Keratinocyte (primary cell): ENCODE measurements around the gene ALLC. TPM values are rescaled to one million over a fixed set of nuclear protein-coding genes. Genes with fewer than 3 reads are reported as not detected.

Experiments used
- DNase-seq: peaks from one replicate; pipeline ENCODE4 v3.0.0-alpha.2; 2011; ENCODE audit warnings: low read depth, missing footprints, low spot score
- FAIRE-seq: peaks from 2 replicates; lab custom pipeline; 2011; peaks lifted over from hg19 to GRCh38; lab: Jason Lieb, UNC
- H2AFZ ChIP-seq: 2 replicates; pipeline ENCODE4 v1.6.0; 2012; ENCODE audit warnings: low read length, control low read depth, inconsistent platforms; ENCODE audit not compliant: control insufficient read depth
- H3K27ac ChIP-seq: 2 replicates; pipeline ENCODE4 v1.5.1; 2011; ENCODE audit warnings: low read length; ENCODE audit not compliant: control insufficient read depth, insufficient read depth
- H3K27me3 ChIP-seq: 3 replicates; pipeline ENCODE4 v1.6.0; 2011; ENCODE audit warnings: low read length; ENCODE audit not compliant: control insufficient read depth, insufficient read depth; ENCODE audit errors: extremely low read depth
- H3K36me3 ChIP-seq, 2 experiments: 2 replicates in 1 of 2; 3 replicates in 1 of 2; pipeline ENCODE4 v1.5.1; 2011; ENCODE audit warnings: low read length in 2 of 2, mild to moderate bottlenecking in 1 of 2; ENCODE audit not compliant: control insufficient read depth in 2 of 2, insufficient read depth in 2 of 2; ENCODE audit errors: extremely low read depth in 1 of 2
- H3K4me1 ChIP-seq: 3 replicates; pipeline ENCODE4 v1.5.1; 2011; ENCODE audit warnings: low read length; ENCODE audit not compliant: control insufficient read depth, insufficient read depth; ENCODE audit errors: extremely low read depth
- H3K4me2 ChIP-seq: 3 replicates; pipeline ENCODE4 v1.6.0; 2011; ENCODE audit warnings: low read depth, low read length; ENCODE audit not compliant: control insufficient read depth, insufficient read depth; ENCODE audit errors: extremely low read depth
- H3K4me3 ChIP-seq, 3 experiments: fragments of 200-600 bp in 1 of 3; sonication (generic) in 1 of 3; 2 replicates in 2 of 3; 3 replicates in 1 of 3; pipeline ENCODE4 v1.5.1; 2011 to 2016; ENCODE audit warnings: low read length in 3 of 3, mild to moderate bottlenecking in 3 of 3, control low read depth in 2 of 3, inconsistent platforms in 1 of 3, low read depth in 1 of 3, mixed read lengths in 1 of 3, mixed run types in 1 of 3, moderate library complexity in 1 of 3; ENCODE audit not compliant: control insufficient read depth in 2 of 3, insufficient read depth in 2 of 3; ENCODE audit errors: extremely low read depth in 1 of 3
- H3K79me2 ChIP-seq: 2 replicates; pipeline ENCODE4 v1.6.0; 2012; ENCODE audit warnings: low read length; ENCODE audit not compliant: control insufficient read depth, insufficient read depth
- H3K9ac ChIP-seq: 3 replicates; pipeline ENCODE4 v1.6.0; 2011; ENCODE audit warnings: low read length; ENCODE audit not compliant: control insufficient read depth, insufficient read depth; ENCODE audit errors: extremely low read depth
- H3K9me1 ChIP-seq: 3 replicates; pipeline ENCODE4 v1.6.0; 2011; ENCODE audit warnings: low read length; ENCODE audit not compliant: control insufficient read depth, insufficient read depth; ENCODE audit errors: extremely low read depth
- H3K9me3 ChIP-seq: 2 replicates; pipeline ENCODE4 v1.5.1; 2012; ENCODE audit warnings: low read depth, low read length; ENCODE audit not compliant: control insufficient read depth
- H4K20me1 ChIP-seq: 3 replicates; pipeline ENCODE4 v1.6.0; 2011; ENCODE audit warnings: low read length; ENCODE audit not compliant: control insufficient read depth, insufficient read depth; ENCODE audit errors: extremely low read depth
- EZH2 ChIP-seq: IDR thresholded peaks from one replicate; pipeline ENCODE4 v1.6.1; 2012; ENCODE audit warnings: inconsistent platforms, mild to moderate bottlenecking, low read length, moderate library complexity
- dilution Hi-C: fragments of 300-500 bp; cut with MboI; formaldehyde crosslinking; loops from one replicate; pipeline ENCODE4 v1.7.0; 2020; ENCODE audit warnings: low sequenced_read_pairs; ENCODE audit not compliant: extremely low pct_ligation_motif_present
- polyA plus RNA-seq, 5 experiments: library from polyadenylated mRNA; depleted of rRNA in 3 of 5; stranded (reverse) in 3 of 5; stranded (forward) in 1 of 5; unstranded in 1 of 5; fragments of >200 nt; gene quantifications; 1 replicate in 1 of 5; 2 replicates in 3 of 5; 3 replicates in 1 of 5; pipeline versions ENCODE4 v1.2.1 to v1.2.3, GENCODE V29; 2011 to 2012; ENCODE audit warnings: missing spikeins in 2 of 5, low read depth in 1 of 5, low replicate concordance in 1 of 5
- TF ChIP-seq, protein P1 (sequence below), 3 experiments: IDR thresholded peaks in 1 of 3; conservative IDR thresholded peaks in 1 of 3; optimal IDR thresholded peaks in 1 of 3; 2 replicates in 2 of 3; 3 replicates in 1 of 3; pipeline versions ENCODE3 to v1.5.1; 2011; ENCODE audit warnings: low read length in 3 of 3, mild to moderate bottlenecking in 3 of 3, moderate library complexity in 2 of 3, control low read depth in 1 of 3, inconsistent platforms in 1 of 3; ENCODE audit not compliant: insufficient read depth in 2 of 3; ENCODE audit errors: extremely low read depth in 1 of 3

Gene ALLC
- polyA plus RNA-seq, 1 donor (not counting 4 experiments of a cell fraction or from before 2014, with no cell fraction given): not detected

- no peak overlapping the region for H2AFZ ChIP-seq
- FAIRE-seq: no peak
- dilution Hi-C loops: no loop called here
These were observed 25.9 kb upstream of the ALLC start for GRCh38 chr2:3631851-3632659.

DNA sequence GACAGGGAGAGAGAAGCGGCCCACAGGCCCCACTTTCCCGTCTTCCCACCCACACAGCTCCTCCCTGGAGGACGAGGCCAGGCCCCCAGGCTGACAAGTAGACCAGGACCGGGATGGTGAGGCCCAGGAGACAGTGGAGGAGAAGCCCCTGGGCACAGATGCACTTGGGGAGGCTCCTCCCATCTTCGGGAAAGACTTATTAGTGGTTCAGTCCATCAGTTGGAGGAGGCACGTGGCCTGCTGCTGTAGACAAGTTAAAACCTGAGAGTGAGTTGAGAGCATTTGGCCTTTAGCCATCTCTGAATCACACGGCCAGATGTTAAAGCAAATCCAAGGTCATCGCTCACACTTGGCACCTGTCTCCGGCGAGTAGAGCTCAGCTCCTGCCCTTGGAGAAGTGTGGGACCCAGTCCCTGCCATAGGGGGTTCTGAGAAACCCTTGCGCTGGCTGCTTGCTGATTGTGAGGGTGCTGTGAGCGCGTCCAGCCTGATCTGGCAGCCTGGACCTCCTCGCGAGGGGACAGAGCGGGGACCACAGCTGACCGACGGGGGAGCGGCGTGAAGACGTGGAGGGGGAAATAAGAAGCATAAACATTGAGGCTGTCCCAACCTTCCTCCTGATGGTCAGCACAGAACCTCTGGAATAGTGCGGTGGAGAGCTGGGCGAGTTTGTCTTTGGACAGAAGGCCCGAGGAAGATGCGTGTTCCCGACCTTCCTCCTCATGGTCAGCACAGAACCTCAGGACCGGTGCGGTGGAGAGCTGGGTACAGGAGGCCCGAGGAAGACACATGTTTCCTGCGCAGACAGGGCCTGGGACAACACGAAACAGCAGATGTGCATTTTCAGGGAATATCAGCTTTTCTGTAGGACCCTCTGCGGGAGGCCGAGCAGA, 24.7 kb upstream of the ALLC start:
- H4K20me1 ChIP-seq: no peaks in the 10 kb centered on the region
- TF ChIP-seq, protein P1, sequence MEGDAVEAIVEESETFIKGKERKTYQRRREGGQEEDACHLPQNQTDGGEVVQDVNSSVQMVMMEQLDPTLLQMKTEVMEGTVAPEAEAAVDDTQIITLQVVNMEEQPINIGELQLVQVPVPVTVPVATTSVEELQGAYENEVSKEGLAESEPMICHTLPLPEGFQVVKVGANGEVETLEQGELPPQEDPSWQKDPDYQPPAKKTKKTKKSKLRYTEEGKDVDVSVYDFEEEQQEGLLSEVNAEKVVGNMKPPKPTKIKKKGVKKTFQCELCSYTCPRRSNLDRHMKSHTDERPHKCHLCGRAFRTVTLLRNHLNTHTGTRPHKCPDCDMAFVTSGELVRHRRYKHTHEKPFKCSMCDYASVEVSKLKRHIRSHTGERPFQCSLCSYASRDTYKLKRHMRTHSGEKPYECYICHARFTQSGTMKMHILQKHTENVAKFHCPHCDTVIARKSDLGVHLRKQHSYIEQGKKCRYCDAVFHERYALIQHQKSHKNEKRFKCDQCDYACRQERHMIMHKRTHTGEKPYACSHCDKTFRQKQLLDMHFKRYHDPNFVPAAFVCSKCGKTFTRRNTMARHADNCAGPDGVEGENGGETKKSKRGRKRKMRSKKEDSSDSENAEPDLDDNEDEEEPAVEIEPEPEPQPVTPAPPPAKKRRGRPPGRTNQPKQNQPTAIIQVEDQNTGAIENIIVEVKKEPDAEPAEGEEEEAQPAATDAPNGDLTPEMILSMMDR (optimal IDR thresholded peaks at IDR 0.05 in 1 of 3, IDR thresholded peaks at IDR 0.05 in 1 of 3, conservative IDR thresholded peaks at IDR 0.05 in 1 of 3; ENCODE audit: extremely low read depth in 1 of 3, insufficient read depth in 2 of 3, low read length in 3 of 3): no peak
- TF ChIP-seq EZH2: no peak
- H3K9me3 ChIP-seq: no peaks in the 10 kb centered on the region
- H3K4me3 ChIP-seq: no peak overlapping the region
- FAIRE-seq: peak; percentile 98
- H3K9me1 ChIP-seq: no peaks in the 10 kb centered on the region
- H3K36me3 ChIP-seq: no peaks in the 10 kb centered on the region
- no peak overlapping the region for H3K9ac ChIP-seq
- DNase-seq: peak; percentile 73
- no peak overlapping the region for H2AFZ ChIP-seq
- H3K4me1 ChIP-seq: peaks cover 12% of the 10 kb centered on the region
- no peaks in the 10 kb centered on the region for H3K79me2 ChIP-seq
- dilution Hi-C loops: no loop called here
- H3K27ac ChIP-seq: no peak overlapping the region
- H3K4me2 ChIP-seq: no peak overlapping the region
- peaks cover 10% of the 10 kb centered on the region for H3K27me3 ChIP-seq

More at GRCh38 chr2:3631851-3632659, 25.9 kb upstream of the ALLC start:
- Histone ChIP-seq H3K9me1 (no peaks in the 10 kb centered on the region), H3K36me3 (no peaks in the 10 kb centered on the region), H3K4me3 (no peak overlapping the region), H3K9me3 (no peaks in the 10 kb centered on the region), H3K4me1 (peaks cover 12% of the 10 kb centered on the region), H3K4me2 (no peak overlapping the region), H3K9ac (no peak overlapping the region), H3K79me2 (no peaks in the 10 kb centered on the region), H3K27ac (no peak overlapping the region), H3K27me3 (peaks cover 2% of the 10 kb centered on the region), H4K20me1 (no peaks in the 10 kb centered on the region)
- TF ChIP-seq, protein P1 (optimal IDR thresholded peaks at IDR 0.05 in 1 of 3, IDR thresholded peaks at IDR 0.05 in 1 of 3, conservative IDR thresholded peaks at IDR 0.05 in 1 of 3; ENCODE audit: extremely low read depth in 1 of 3, insufficient read depth in 2 of 3, low read length in 3 of 3): no peak
- no peak for TF ChIP-seq EZH2
- no peak for DNase-seq
